HG02981 (cell line): Measurements from ENCODE around the gene RPS15A.
"Not testable (repeated sequence)": the region's sequence is repeated elsewhere in the genome, so short reads cannot be mapped to it uniquely, and the experiment has no call there.

Experiments
- ATAC-seq: cut with Tn5 transposase; IDR thresholded peaks from one replicate; pipeline ENCODE4 v1.9.1; 2021; ENCODE audit warnings: mild to moderate bottlenecking, moderate library complexity; ENCODE audit not compliant: unreplicated experiment

Gene RPS15A

DNA sequence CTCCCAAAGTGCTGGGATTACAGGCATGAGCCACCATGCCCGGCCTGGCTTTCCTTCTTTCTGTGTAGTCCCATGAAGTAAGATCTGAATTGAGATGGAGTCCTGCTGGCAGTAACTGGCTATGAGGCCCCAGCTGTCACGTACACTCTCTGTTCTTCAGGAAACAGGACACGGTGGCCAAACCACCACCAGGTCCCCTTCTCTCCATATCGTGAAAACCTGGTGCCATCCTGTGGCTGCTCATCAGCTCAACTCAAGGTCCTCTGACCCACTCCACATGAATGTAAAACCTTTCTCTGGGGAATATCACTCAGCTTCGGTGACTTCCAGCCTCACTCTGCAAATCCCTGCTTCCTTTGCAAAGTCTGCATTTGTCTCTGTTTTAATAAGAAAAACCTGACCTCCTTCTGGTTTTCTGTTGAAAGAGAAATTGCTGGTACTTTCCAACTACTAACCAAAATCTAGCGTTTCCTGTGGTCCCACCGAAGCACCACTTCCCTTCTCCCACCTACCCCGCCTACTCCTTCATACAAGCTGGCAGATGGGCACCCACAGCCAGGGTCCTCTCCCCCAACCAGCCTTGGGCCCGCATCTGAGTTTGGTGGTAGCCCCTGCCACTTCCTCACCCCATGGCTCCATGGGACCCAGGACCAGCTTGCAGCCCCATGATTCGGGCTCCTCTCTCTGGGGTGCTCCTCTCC, 32.0 kb downstream of the RPS15A start:
- not testable (repeated sequence) for ATAC-seq

DNA sequence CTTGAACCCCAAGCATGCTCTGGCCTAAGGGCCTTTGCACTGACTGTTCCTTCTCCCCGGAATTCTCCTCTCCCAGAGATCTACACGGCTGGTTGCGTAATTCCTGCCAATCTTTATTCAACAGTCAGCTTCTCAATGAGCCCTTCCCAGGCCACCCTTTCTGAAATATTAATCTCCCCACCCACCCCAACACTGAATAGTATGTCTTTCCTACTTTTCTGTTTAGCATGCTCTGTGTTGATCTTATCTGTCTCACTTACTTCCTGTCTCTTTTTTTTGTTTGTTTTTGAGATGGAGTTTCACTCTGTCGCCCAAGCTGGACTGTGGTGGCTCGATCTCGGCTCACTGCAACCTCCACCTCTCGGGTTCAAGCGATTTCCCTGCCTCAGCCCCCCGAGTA, 33.5 kb downstream of the RPS15A start:
- not testable (repeated sequence) for ATAC-seq

DNA sequence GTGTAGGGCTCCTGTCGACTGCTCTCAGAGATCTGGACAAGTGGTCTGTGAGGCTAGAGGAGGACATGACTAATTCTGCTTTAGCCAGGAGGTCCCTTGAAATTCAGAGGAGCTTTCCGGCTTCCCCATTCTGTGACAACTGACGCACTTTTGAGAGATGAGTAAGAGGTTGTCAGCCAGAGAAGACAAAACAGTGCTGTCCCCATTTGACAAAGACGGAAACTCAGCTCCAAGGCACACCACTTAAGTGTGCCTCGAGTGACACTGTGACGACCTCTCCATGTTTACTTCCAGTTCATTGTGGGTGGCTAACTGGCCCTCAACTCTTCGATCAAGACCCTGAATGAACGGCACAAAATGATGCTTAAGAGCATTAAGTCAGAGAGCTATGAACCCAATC, 47.3 kb downstream of the RPS15A start:
- not testable (repeated sequence) for ATAC-seq

DNA sequence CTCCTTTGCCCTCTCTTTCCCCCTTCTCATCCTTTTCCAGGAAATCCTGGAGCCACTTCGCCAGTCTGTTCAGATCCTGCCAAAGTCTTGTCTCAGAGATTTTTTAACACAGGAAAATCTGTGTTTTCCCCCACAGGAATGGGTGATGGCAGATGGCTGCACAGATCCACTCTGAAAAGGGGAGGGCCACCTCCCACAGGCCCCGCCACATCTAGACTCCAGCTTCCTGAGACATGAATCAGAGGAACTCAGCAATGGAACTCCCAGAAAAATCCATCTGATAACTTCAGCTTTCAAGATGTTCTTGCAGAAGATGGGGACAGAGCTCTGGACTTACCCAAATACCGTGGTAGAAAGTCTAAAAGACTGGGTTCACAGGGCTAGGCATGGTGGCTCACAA, 50.1 kb downstream of the RPS15A start:
- not testable (repeated sequence) for ATAC-seq

DNA sequence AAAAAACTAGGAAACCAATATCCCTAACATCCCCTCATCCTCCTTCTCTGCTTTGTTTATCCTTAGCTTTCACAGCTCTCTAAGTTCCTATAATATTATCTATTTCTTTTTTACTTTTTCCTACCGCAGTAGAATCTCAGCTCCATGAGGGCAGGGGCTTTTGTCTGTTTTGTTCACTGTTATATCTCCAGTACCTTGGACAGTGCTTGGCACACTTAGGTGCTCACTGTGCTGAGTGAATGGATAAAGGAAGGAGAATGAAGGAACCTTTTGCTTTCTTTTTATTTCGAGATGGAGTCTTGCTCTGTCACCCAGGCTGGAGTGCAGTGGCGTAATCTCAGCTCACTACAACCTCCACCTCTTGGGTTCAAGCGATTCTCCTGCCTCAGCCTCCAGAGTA, 51.4 kb downstream of the RPS15A start:
- ATAC-seq = not testable (repeated sequence)

DNA sequence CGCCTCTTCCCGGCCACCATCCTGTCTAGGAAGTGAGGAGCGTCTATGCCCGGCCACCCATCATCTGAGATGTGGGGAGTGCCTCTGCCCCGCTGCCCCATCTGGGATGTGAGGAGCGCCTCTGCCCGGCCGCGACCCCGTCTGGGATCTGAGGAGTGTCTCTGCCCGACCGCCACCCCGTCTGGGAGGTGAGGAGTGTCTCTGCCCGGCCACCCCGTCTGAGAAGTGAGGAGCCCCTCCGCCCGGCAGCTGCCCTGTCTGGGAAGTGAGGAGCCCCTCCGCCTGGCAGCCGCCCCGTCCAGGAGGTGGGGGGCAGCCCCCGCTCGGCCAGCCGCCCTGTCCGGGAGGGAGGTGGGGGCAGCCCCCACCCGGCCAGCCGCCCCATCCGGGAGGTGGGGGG, 55.9 kb downstream of the RPS15A start:
- ATAC-seq = not testable (repeated sequence)
